ENCODE results near the gene NR2C1.

- TF ChIP-seq CEBPB (IDR thresholded peaks at IDR 0.05; ENCODE audit: borderline replicate concordance in 1 of 2, low read depth in 2 of 2, low read length in 2 of 2) (no peak), YBX1 (IDR thresholded peaks at IDR 0.05) (no peak), GABPA (IDR thresholded peaks at IDR 0.05; ENCODE audit: low read depth) (no peak), CHD2 (IDR thresholded peaks at IDR 0.05; ENCODE audit: borderline replicate concordance, low read depth, low read length) (no peak), POLR2AphosphoS5 (IDR thresholded peaks at IDR 0.05; ENCODE audit: low read length) (no peak), CTCF (IDR thresholded peaks at IDR 0.05 in 2 of 3, conservative IDR thresholded peaks at IDR 0.05 in 1 of 3; ENCODE audit: control insufficient read depth in 2 of 3, extremely low read depth in 1 of 3, insufficient read depth in 1 of 3, low read depth in 3 of 3, low read length in 3 of 3) (no peak), CHD4 (IDR thresholded peaks at IDR 0.05) (no peak), CREB1 (IDR thresholded peaks at IDR 0.05; ENCODE audit: low read depth) (no peak), POLR2A (IDR thresholded peaks at IDR 0.05; ENCODE audit: low read depth, low read length) (no peak)
Observed at GRCh38 chr12:95002754-95003153, 70.7 kb downstream of the NR2C1 start.

All from GM12878 (cell line).